ENCODE data around the gene ZFYVE27.

DNA sequence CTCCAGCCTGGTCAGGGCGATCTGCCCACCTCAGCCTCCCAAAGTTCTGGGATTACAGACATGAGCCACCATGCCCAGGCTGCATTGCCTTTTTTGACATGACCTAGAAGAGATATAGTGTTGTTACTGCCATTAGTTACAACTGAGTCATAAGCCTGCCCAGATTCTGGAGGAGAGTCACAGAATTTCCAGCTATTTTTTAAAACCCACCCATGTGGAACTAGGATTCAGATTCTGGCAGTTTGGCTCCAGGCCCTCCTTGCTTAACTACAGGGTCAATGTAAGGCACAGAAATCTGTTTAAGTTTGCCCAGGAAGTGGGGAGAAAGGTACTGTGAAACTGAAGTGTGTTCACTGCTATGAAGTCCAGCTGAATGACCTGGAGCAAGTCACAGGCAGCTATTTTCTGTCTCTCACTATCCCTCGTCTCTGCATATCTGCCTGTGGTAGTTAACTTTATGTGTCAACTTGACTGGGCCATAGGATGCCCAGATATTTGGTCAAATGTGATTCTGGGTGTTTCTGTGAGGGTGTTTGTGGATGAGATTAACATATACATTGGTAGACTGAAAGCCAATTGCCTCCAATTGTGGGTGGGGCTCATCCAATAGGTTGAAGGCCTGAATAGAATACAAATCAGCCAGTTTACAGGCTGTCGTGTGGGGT, 31.8 kb upstream of the ZFYVE27 start:
- no peak for TF ChIP-seq EZH2 (IDR thresholded peaks at IDR 0.05; ENCODE audit: borderline replicate concordance, low read length)
- TF ChIP-seq, protein P1, sequence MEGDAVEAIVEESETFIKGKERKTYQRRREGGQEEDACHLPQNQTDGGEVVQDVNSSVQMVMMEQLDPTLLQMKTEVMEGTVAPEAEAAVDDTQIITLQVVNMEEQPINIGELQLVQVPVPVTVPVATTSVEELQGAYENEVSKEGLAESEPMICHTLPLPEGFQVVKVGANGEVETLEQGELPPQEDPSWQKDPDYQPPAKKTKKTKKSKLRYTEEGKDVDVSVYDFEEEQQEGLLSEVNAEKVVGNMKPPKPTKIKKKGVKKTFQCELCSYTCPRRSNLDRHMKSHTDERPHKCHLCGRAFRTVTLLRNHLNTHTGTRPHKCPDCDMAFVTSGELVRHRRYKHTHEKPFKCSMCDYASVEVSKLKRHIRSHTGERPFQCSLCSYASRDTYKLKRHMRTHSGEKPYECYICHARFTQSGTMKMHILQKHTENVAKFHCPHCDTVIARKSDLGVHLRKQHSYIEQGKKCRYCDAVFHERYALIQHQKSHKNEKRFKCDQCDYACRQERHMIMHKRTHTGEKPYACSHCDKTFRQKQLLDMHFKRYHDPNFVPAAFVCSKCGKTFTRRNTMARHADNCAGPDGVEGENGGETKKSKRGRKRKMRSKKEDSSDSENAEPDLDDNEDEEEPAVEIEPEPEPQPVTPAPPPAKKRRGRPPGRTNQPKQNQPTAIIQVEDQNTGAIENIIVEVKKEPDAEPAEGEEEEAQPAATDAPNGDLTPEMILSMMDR (conservative IDR thresholded peaks at IDR 0.05 in 1 of 2, IDR thresholded peaks at IDR 0.05 in 1 of 2; ENCODE audit: extremely low read depth in 1 of 2, insufficient read depth in 1 of 2, low read depth in 1 of 2, low read length in 2 of 2): no peak
